HG03575 (cell line): ENCODE data around the gene LRRC45.

Experiments used
- ATAC-seq: cut with Tn5 transposase; IDR thresholded peaks from one replicate; pipeline ENCODE4 v1.9.1; 2021; ENCODE audit not compliant: unreplicated experiment, insufficient number of reproducible peaks, low FRiP score; ENCODE audit errors: extremely low read depth

The LRRC45 gene

GRCh38 chr17:82055965-82056728, 33.0 kb downstream of the LRRC45 start:
- ATAC-seq = no peak

- no peak for ATAC-seq
Observed at GRCh38 chr17:82056729-82057621, 33.9 kb downstream of the LRRC45 start.

- ATAC-seq = no peak
Observed at GRCh38 chr17:82058230-82058854, 35.2 kb downstream of the LRRC45 start.

- ATAC-seq = no peak
Observed at GRCh38 chr17:82058855-82059249, 35.7 kb downstream of the LRRC45 start.

GRCh38 chr17:82059272-82060000, 36.3 kb downstream of the LRRC45 start:
- no peak for ATAC-seq

- ATAC-seq = no peak
Observed at GRCh38 chr17:82060001-82060380, 36.9 kb downstream of the LRRC45 start.

- ATAC-seq = no peak
Observed at GRCh38 chr17:82060614-82061013, 37.5 kb downstream of the LRRC45 start.

- no peak for ATAC-seq
Observed at GRCh38 chr17:82061047-82061925, 38.2 kb downstream of the LRRC45 start.

- no peak for ATAC-seq
Observed at GRCh38 chr17:82062076-82062983, 39.2 kb downstream of the LRRC45 start.

- ATAC-seq = no peak
Observed at GRCh38 chr17:82062984-82063368, 39.9 kb downstream of the LRRC45 start.

GRCh38 chr17:82063424-82064415, 40.6 kb downstream of the LRRC45 start:
- ATAC-seq = no peak

GRCh38 chr17:82064433-82065192, 41.5 kb downstream of the LRRC45 start:
- no peak for ATAC-seq

- no peak for ATAC-seq
Observed at GRCh38 chr17:82065193-82065637, 42.1 kb downstream of the LRRC45 start.

GRCh38 chr17:82065638-82066303, 42.7 kb downstream of the LRRC45 start, which contains the start of gene DUS1L:
Gene DUS1L (minus strand): TSS chr17:82065804. CDS start chr17:82065059, 745 bp downstream.
- no peak for ATAC-seq

GRCh38 chr17:82070611-82071010, 47.5 kb downstream of the LRRC45 start:
- ATAC-seq = no peak
